SK-N-SH treated with all-trans-retinoic acid at 6 μM for 48 hours (cell line): ENCODE measurements around the gene HDAC5.

Source experiments
- ARNTL ChIP-seq: fragments of 450-650 bp; formaldehyde crosslinking; IDR thresholded peaks from 2 replicates; pipeline ENCODE4 v1.5.0; 2020; ENCODE audit warnings: low read depth, mild to moderate bottlenecking, moderate library complexity, borderline replicate concordance
- CSRNP3 ChIP-seq: fragments of 250-450 bp; sonication (Bioruptor Pico); IDR thresholded peaks from 2 replicates; pipeline ENCODE4 v1.5.1; 2021; ENCODE audit warnings: mild to moderate bottlenecking, moderate library complexity
- ESRRG ChIP-seq: fragments of 250-450 bp; sonication (Bioruptor Pico); IDR thresholded peaks from 2 replicates; pipeline ENCODE4 v1.6.1; 2021; ENCODE audit warnings: mild to moderate bottlenecking
- OSR1 ChIP-seq: fragments of 250-450 bp; sonication (Bioruptor Pico); IDR thresholded peaks from 2 replicates; pipeline ENCODE4 v1.8.0; 2022; ENCODE audit warnings: moderate library complexity, mild to moderate bottlenecking, inconsistent platforms
- POU6F1 ChIP-seq: fragments of 250-450 bp; sonication (Bioruptor Pico); IDR thresholded peaks from 2 replicates; pipeline ENCODE4 v1.8.0; 2021; ENCODE audit warnings: low read depth, mild to moderate bottlenecking, moderate library complexity, borderline replicate concordance
- PPARA ChIP-seq: fragments of 250-450 bp; sonication (Bioruptor Pico); IDR thresholded peaks from 2 replicates; pipeline ENCODE4 v1.5.0; 2020; ENCODE audit warnings: mild to moderate bottlenecking, borderline replicate concordance
- ZFP3 ChIP-seq: fragments of 250-450 bp; sonication (Bioruptor Pico); IDR thresholded peaks from 2 replicates; pipeline ENCODE4 v1.5.0; 2020; ENCODE audit warnings: mild to moderate bottlenecking, moderate library complexity
- ZFP30 ChIP-seq: fragments of 450-650 bp; formaldehyde crosslinking; IDR thresholded peaks from 2 replicates; pipeline ENCODE4 v1.5.0; 2022; ENCODE audit warnings: mild to moderate bottlenecking, moderate library complexity
- TF ChIP-seq, protein P1 (sequence below): fragments of 250-450 bp; sonication (Bioruptor Pico); IDR thresholded peaks from 2 replicates; pipeline ENCODE4 v1.8.0; 2020; ENCODE audit warnings: mild to moderate bottlenecking, moderate library complexity, borderline replicate concordance
- TF ChIP-seq, protein P2 (sequence below): fragments of 250-450 bp; sonication (Bioruptor Pico); IDR thresholded peaks from 2 replicates; pipeline ENCODE4 v1.5.1; 2020; ENCODE audit warnings: low read depth, mild to moderate bottlenecking, moderate library complexity

GRCh38 chr17:44124118-44124438 is 637 bp upstream of the HDAC5 start:
- TF ChIP-seq ZFP3 (CRISPR knock-in tag): no peak
- TF ChIP-seq POU6F1: no peak
- no peak for TF ChIP-seq ESRRG (CRISPR knock-in tag)
- TF ChIP-seq, protein P1, sequence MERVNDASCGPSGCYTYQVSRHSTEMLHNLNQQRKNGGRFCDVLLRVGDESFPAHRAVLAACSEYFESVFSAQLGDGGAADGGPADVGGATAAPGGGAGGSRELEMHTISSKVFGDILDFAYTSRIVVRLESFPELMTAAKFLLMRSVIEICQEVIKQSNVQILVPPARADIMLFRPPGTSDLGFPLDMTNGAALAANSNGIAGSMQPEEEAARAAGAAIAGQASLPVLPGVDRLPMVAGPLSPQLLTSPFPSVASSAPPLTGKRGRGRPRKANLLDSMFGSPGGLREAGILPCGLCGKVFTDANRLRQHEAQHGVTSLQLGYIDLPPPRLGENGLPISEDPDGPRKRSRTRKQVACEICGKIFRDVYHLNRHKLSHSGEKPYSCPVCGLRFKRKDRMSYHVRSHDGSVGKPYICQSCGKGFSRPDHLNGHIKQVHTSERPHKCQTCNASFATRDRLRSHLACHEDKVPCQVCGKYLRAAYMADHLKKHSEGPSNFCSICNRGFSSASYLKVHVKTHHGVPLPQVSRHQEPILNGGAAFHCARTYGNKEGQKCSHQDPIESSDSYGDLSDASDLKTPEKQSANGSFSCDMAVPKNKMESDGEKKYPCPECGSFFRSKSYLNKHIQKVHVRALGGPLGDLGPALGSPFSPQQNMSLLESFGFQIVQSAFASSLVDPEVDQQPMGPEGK (CRISPR knock-in tag): no peak
- TF ChIP-seq OSR1 (CRISPR knock-in tag): no peak
- TF ChIP-seq, protein P2, sequence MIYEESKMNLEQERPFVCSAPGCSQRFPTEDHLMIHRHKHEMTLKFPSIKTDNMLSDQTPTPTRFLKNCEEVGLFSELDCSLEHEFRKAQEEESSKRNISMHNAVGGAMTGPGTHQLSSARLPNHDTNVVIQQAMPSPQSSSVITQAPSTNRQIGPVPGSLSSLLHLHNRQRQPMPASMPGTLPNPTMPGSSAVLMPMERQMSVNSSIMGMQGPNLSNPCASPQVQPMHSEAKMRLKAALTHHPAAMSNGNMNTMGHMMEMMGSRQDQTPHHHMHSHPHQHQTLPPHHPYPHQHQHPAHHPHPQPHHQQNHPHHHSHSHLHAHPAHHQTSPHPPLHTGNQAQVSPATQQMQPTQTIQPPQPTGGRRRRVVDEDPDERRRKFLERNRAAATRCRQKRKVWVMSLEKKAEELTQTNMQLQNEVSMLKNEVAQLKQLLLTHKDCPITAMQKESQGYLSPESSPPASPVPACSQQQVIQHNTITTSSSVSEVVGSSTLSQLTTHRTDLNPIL (CRISPR knock-in tag): no peak
- no peak for TF ChIP-seq ZFP30 (CRISPR knock-in tag)
- no peak for TF ChIP-seq ARNTL (CRISPR knock-in tag)
- TF ChIP-seq PPARA (CRISPR knock-in tag): no peak
- no peak for TF ChIP-seq CSRNP3 (CRISPR knock-in tag)
